SK-N-SH (cell line): ENCODE data around the gene DNAH11.

ENCODE experiments used
- JUND ChIP-seq: IDR thresholded peaks from 2 replicates; pipeline ENCODE4 v1.4.0; 2012
- REST ChIP-seq: IDR thresholded peaks from 2 replicates; pipeline ENCODE4 v1.6.1; 2012; ENCODE audit warnings: mild to moderate bottlenecking, low read depth, low read length, moderate library complexity
- RFX5 ChIP-seq: IDR thresholded peaks from 2 replicates; pipeline ENCODE4 v1.6.1; 2012; ENCODE audit warnings: mild to moderate bottlenecking, improper control_type of control experiment, low read length
- SMC3 ChIP-seq: IDR thresholded peaks from 2 replicates; pipeline ENCODE4 v1.6.1; 2012; ENCODE audit warnings: low read depth, low read length, improper control_type of control experiment
- TAF1 ChIP-seq: IDR thresholded peaks from 2 replicates; pipeline ENCODE4 v1.6.1; 2012; ENCODE audit warnings: low read depth, mild to moderate bottlenecking, low read length, moderate library complexity, borderline replicate concordance
- YY1 ChIP-seq: IDR thresholded peaks from 2 replicates; pipeline ENCODE4 v1.4.0; 2012; ENCODE audit warnings: low read depth, mild to moderate bottlenecking
- TF ChIP-seq, protein P1 (sequence below): fragments of 200-600 bp; sonication (generic); IDR thresholded peaks from 2 replicates; pipeline ENCODE4 v1.6.1; 2017; ENCODE audit warnings: antibody characterized with exemption, mild to moderate bottlenecking, moderate library complexity

- no peak for TF ChIP-seq RFX5
- no peak for TF ChIP-seq YY1
- TF ChIP-seq, protein P1, sequence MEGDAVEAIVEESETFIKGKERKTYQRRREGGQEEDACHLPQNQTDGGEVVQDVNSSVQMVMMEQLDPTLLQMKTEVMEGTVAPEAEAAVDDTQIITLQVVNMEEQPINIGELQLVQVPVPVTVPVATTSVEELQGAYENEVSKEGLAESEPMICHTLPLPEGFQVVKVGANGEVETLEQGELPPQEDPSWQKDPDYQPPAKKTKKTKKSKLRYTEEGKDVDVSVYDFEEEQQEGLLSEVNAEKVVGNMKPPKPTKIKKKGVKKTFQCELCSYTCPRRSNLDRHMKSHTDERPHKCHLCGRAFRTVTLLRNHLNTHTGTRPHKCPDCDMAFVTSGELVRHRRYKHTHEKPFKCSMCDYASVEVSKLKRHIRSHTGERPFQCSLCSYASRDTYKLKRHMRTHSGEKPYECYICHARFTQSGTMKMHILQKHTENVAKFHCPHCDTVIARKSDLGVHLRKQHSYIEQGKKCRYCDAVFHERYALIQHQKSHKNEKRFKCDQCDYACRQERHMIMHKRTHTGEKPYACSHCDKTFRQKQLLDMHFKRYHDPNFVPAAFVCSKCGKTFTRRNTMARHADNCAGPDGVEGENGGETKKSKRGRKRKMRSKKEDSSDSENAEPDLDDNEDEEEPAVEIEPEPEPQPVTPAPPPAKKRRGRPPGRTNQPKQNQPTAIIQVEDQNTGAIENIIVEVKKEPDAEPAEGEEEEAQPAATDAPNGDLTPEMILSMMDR: no peak
- no peak for TF ChIP-seq TAF1
- no peak for TF ChIP-seq JUND
- TF ChIP-seq REST: no peak
- TF ChIP-seq SMC3: no peak
These were observed 23.3 kb downstream of the DNAH11 start for GRCh38 chr7:21566094-21566493.
